ENCODE data around the gene EYA4. TPM values are rescaled to one million over a fixed set of nuclear protein-coding genes. Genes with fewer than 3 reads are reported as not detected.

The EYA4 gene
- total RNA-seq, 4 donors from 2014 or later, result 0.10 to 3.4 (median 0.23) TPM; not detected in 1

GRCh38 chr6:133423242-133423641, 182.1 kb downstream of the EYA4 start:
- no peak overlapping the region for H3K27ac ChIP-seq
- DNase-seq (ENCODE audit: low spot score in 2 of 2), result no peak
- H3K4me3 ChIP-seq, result no peak overlapping the region
- WGBS, result 61% methylated on average over 2 of the region's 2 CpGs
- TF ChIP-seq, protein P1, sequence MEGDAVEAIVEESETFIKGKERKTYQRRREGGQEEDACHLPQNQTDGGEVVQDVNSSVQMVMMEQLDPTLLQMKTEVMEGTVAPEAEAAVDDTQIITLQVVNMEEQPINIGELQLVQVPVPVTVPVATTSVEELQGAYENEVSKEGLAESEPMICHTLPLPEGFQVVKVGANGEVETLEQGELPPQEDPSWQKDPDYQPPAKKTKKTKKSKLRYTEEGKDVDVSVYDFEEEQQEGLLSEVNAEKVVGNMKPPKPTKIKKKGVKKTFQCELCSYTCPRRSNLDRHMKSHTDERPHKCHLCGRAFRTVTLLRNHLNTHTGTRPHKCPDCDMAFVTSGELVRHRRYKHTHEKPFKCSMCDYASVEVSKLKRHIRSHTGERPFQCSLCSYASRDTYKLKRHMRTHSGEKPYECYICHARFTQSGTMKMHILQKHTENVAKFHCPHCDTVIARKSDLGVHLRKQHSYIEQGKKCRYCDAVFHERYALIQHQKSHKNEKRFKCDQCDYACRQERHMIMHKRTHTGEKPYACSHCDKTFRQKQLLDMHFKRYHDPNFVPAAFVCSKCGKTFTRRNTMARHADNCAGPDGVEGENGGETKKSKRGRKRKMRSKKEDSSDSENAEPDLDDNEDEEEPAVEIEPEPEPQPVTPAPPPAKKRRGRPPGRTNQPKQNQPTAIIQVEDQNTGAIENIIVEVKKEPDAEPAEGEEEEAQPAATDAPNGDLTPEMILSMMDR (IDR thresholded peaks at IDR 0.05), result no peak
- TF ChIP-seq POLR2AphosphoS5 (IDR thresholded peaks at IDR 0.05) (no peak), EP300 (IDR thresholded peaks at IDR 0.05) (no peak), POLR2A (IDR thresholded peaks at IDR 0.05) (no peak)
- no peaks in the 10 kb centered on the region for H3K9me3 ChIP-seq
- H3K36me3 ChIP-seq, result no peaks in the 10 kb centered on the region
- no peaks in the 10 kb centered on the region for H3K27me3 ChIP-seq
- no peaks in the 10 kb centered on the region for H3K4me1 ChIP-seq

- H3K4me1 ChIP-seq, result no peaks in the 10 kb centered on the region
Measured at GRCh38 chr6:133424359-133424758, 183.2 kb downstream of the EYA4 start.

DNA sequence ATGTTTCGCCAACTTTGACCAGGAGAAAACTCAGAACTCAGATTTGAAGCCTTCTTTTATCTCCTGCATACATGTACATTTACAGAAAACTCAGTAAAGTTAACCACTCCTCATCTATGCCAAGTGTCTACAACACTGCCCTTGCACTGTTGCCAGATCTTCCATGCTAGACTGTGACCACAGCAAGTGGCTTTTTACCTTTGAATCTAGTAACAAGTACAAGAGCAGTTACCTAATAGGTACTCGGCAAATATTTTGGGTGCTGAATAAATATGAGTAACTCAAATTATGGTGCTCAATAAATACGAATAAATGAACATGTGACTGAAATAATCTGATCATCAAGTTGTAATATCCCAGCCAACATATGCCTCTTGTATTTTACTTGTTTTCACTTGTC, 184.9 kb downstream of the EYA4 start:
- no peaks in the 10 kb centered on the region for H3K27me3 ChIP-seq
- no peak overlapping the region for H3K27ac ChIP-seq
- no peaks in the 10 kb centered on the region for H3K9me3 ChIP-seq
- no peak for DNase-seq (ENCODE audit: low spot score in 2 of 2)
- no peaks in the 10 kb centered on the region for H3K36me3 ChIP-seq
- no peak for TF ChIP-seq POLR2AphosphoS5 (IDR thresholded peaks at IDR 0.05)
- TF ChIP-seq, protein P1 (IDR thresholded peaks at IDR 0.05), result no peak
- no peak for TF ChIP-seq EP300 (IDR thresholded peaks at IDR 0.05)
- TF ChIP-seq POLR2A (IDR thresholded peaks at IDR 0.05), result no peak
- no peak overlapping the region for H3K4me3 ChIP-seq
- H3K4me1 ChIP-seq, result no peaks in the 10 kb centered on the region
- 86% methylated on average over 3 of the region's 3 CpGs for WGBS

More at GRCh38 chr6:133424359-133424758, 183.2 kb downstream of the EYA4 start:
- Histone ChIP-seq H3K27ac (no peak overlapping the region), H3K27me3 (no peaks in the 10 kb centered on the region), H3K9me3 (no peaks in the 10 kb centered on the region), H3K36me3 (no peaks in the 10 kb centered on the region), H3K4me3 (no peak overlapping the region)
- TF ChIP-seq EP300 (IDR thresholded peaks at IDR 0.05), result no peak
- TF ChIP-seq, protein P1 (IDR thresholded peaks at IDR 0.05), result no peak
- TF ChIP-seq POLR2A (IDR thresholded peaks at IDR 0.05), result no peak
- no peak for TF ChIP-seq POLR2AphosphoS5 (IDR thresholded peaks at IDR 0.05)
- DNase-seq (ENCODE audit: low spot score in 2 of 2), result no peak
- WGBS, result 100% methylated on average over 1 of the region's 5 CpGs

DNA sequence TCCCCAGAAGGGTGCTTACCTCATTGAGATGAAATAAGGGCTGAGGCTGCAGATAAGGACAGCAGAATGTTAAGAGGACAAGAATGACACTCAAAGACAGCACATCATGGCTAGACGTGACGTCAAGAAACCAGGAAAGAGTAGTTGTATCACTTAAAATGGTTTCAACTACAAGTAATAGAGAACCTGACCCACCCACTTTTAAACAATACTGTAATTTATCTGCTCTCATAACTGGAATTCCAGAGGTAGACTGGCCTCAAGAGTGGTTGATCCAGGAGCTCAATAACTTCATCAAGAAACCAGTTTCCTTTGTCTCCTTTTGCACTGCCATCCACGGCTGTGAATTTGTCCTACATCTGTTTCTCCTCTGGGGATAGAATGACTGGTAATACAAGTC, 187.1 kb downstream of the EYA4 start:
- no peak overlapping the region for H3K4me3 ChIP-seq
- TF ChIP-seq POLR2A (IDR thresholded peaks at IDR 0.05), result no peak
- H3K27me3 ChIP-seq, result no peaks in the 10 kb centered on the region
- H3K27ac ChIP-seq, result no peak overlapping the region
- no peak for DNase-seq (ENCODE audit: low spot score in 2 of 2)
- H3K4me1 ChIP-seq, result no peaks in the 10 kb centered on the region
- H3K9me3 ChIP-seq, result no peaks in the 10 kb centered on the region
- H3K36me3 ChIP-seq, result no peaks in the 10 kb centered on the region
- WGBS, result 67% methylated on average over 3 of the region's 3 CpGs

DNA sequence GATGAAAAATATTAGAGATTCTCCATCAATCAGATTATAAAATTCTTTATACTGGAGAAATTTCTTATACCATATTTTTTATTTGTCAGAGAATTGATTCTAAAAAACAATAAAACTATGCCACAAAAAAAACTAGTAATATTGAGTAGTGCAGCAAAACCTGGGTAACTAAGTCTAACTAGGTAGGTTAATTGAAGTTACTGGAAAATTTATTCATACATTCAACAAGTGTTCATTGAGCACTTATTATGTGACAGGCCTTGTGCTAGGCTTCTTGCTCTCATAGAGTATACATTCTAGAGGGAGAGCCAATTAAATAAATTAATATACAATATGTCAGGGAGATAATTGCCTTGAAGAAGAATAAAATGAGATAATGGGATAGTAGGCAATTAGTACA, 189.4 kb downstream of the EYA4 start:
- Histone ChIP-seq H3K27me3 (no peaks in the 10 kb centered on the region), H3K4me1 (no peaks in the 10 kb centered on the region), H3K9me3 (no peaks in the 10 kb centered on the region), H3K27ac (no peak overlapping the region), H3K36me3 (no peaks in the 10 kb centered on the region), H3K4me3 (no peak overlapping the region)
- DNase-seq (ENCODE audit: low spot score in 2 of 2), result no peak
- TF ChIP-seq POLR2AphosphoS5 (IDR thresholded peaks at IDR 0.05), result no peak
- no peak for TF ChIP-seq EP300 (IDR thresholded peaks at IDR 0.05)
- no peak for TF ChIP-seq POLR2A (IDR thresholded peaks at IDR 0.05)
- TF ChIP-seq, protein P1 (IDR thresholded peaks at IDR 0.05), result no peak

- H3K36me3 ChIP-seq, result no peaks in the 10 kb centered on the region
- TF ChIP-seq POLR2AphosphoS5 (IDR thresholded peaks at IDR 0.05) (no peak), POLR2A (IDR thresholded peaks at IDR 0.05) (no peak), EP300 (IDR thresholded peaks at IDR 0.05) (no peak)
- TF ChIP-seq, protein P1 (IDR thresholded peaks at IDR 0.05), result no peak
- no peaks in the 10 kb centered on the region for H3K9me3 ChIP-seq
- H3K27me3 ChIP-seq, result no peaks in the 10 kb centered on the region
- H3K4me3 ChIP-seq, result no peak overlapping the region
- no peaks in the 10 kb centered on the region for H3K4me1 ChIP-seq
- no peak for DNase-seq (ENCODE audit: low spot score in 2 of 2)
- H3K27ac ChIP-seq, result no peak overlapping the region
Measured at GRCh38 chr6:133431031-133431430, 189.9 kb downstream of the EYA4 start.
